GM18907 (cell line): ENCODE data around the gene LENG8.

ENCODE experiments used
- ATAC-seq: cut with Tn5 transposase; IDR thresholded peaks from one replicate; pipeline ENCODE4 v1.9.1; 2021; ENCODE audit warnings: mild to moderate bottlenecking, moderate library complexity; ENCODE audit not compliant: unreplicated experiment

The LENG8 gene

DNA sequence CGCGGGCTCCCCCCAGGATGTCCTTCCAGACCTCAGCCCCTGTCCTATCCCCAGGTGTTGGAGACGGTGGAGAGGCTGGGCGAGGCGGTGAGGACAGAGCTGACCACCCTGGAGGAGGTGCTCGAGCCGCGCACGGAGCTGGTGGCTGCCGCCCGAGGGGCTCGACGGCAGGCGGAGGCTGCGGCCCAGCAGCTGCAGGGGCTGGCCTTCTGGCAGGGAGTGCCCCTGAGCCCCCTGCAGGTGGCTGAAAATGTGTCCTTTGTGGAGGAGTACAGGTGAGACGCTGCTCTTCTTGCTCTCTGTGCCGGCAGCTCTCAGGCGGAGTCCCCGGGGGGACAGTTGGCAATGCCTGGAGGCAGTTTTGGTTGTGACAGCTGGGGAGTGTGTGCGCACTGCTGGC is 26.9 kb upstream of the LENG8 start:
- ATAC-seq: no peak

DNA sequence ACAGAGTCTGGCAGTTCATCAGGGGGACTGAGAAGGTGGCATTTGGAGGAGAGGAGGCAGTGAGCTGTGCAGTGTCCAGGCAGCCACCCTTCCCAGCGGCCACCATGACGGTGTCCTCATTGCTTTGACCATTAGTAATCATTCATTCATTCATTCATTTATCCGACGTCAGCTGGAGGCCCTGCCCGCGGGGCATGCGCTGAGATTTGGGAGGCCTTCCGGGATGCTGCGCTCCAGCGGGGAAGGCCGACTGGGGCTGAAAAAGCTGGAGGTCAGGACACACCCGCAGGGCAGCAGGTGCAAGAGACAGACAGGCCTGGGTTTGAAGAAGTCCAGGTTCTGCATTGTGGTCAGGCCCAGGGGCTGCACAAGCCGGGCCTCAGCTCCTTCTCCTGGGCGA is 24.8 kb upstream of the LENG8 start:
- ATAC-seq: no peak

- no peak for ATAC-seq
Observed at GRCh38 chr19:54424660-54425381, 24.2 kb upstream of the LENG8 start.

GRCh38 chr19:54425382-54425723 is 23.6 kb upstream of the LENG8 start:
- no peak for ATAC-seq

- no peak for ATAC-seq
Observed at GRCh38 chr19:54426291-54426931, 22.6 kb upstream of the LENG8 start.

GRCh38 chr19:54427586-54427985 is 21.4 kb upstream of the LENG8 start:
- ATAC-seq: no peak

DNA sequence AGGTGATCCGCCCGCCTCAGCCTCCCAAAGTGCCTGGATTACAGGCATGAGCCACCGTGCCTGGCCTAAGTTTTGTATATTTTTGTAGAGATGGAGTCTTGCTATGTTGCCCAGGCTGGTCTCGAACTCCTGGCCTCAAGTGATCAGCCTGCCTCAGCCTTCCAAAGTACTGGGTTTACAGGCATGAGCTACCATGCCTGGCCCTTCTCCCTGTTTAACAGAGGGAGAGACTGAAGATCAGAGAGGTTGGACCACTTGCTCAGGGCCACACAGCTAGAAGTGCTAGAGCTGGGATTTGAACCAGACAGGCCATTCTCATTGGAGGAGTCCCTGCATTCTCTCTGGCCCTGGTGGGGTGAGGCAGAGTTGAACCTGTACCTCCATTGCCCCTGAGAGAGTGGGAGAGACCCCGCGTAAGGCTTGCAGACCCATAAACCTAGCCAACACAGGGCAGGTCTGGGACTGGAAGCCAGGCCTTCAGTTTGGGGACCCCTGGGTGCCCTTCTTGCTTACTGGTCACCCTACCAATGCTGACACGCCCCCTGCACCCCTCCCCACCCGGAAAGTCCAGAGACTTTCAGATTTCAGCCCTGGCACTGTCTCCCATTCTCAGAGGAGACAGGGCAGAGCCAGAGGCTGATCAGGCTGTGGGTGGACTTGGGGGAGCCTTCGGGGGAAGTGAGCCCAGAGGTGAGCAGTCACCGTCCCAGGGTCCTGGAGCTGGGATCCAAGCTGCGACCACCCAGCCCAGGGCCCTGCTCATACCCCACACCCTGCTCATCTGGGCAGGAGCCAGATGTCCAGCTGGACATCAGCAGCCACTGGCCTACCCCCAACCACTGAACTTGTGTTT is 20.4 kb upstream of the LENG8 start:
- no peak for ATAC-seq

- ATAC-seq: no peak
Observed at GRCh38 chr19:54429176-54429495, 19.9 kb upstream of the LENG8 start.

GRCh38 chr19:54429545-54430227 is 19.3 kb upstream of the LENG8 start:
- no peak for ATAC-seq

- ATAC-seq: no peak
Observed at GRCh38 chr19:54430306-54431254, 18.4 kb upstream of the LENG8 start.

- no peak for ATAC-seq
Observed at GRCh38 chr19:54431255-54431838, 17.7 kb upstream of the LENG8 start.

- ATAC-seq: no peak
Observed at GRCh38 chr19:54432144-54432738, 16.8 kb upstream of the LENG8 start.

DNA sequence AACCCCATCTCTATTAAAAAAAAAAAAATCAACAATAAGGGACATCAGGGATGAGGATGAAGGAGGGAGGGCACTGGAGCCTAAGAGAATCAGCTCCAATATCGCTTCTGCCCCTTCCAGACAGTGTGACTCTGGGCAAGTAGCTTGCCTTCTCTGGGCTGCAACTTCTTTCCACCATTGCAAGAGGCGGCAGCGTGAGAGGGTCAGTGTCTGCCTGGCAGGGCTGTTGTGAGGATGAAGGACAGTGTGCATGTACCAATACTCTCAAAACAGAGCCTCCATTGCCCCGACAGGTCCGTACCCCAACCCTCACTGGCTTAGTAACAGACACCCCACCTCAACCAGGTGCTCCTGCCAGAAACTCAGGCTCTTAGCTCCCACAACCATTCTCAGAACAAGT is 15.3 kb upstream of the LENG8 start:
- no peak for ATAC-seq

GRCh38 chr19:54434112-54434872 is 14.7 kb upstream of the LENG8 start:
- ATAC-seq: no peak

GRCh38 chr19:54434873-54435214 is 14.2 kb upstream of the LENG8 start:
- ATAC-seq: no peak

DNA sequence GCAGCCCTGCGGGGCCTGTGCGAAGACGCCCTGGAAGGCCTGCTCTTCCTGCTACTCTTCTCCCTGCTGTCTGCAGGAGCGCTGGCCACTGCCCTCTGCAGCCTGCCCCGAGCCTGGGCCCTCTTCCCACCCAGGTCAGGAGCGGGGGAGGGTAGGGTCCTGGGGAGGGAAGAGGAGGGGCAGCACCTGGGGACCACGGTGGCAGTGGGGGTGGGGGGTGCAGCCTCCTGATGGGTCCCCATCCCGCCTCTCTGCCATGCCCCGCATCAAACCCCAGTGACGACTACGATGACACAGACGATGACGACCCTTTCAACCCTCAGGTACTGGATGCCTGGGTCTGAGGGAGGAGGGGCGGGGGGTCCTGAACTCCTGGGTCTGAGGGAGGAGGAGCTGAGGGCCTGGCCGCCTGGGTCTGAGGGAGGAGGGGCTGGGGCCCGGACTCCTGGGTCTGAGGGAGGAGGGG is 13.4 kb upstream of the LENG8 start:
- ATAC-seq: no peak

- no peak for ATAC-seq
Observed at GRCh38 chr19:54436031-54436523, 12.9 kb upstream of the LENG8 start.

- ATAC-seq: no peak
Observed at GRCh38 chr19:54436628-54437252, 12.3 kb upstream of the LENG8 start.
